ENCODE measurements around the gene RAD51B.

DNA sequence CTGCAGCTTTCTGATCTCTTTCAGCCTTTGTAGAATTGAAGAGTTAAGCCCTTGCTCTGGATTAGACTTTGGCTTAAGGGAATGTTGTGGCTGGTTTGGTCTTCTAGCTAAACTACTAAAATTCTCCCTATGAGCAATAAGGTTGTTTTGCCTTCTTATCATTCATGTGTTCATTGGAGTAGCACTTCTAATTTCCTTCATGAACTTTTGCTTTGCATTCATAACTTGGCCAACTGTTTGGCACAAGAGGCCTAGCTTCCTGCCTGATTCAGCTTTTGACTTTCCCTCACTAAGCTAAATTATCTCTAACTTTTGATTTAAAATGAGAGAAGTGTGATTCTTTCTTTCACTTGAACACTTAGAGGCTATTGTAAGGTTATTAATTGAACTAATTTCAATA lies 384.3 kb downstream of the RAD51B start:
- TF ChIP-seq EZH2 (IDR thresholded peaks at IDR 0.05; ENCODE audit: low read length): no peak
- TF ChIP-seq, protein P1, sequence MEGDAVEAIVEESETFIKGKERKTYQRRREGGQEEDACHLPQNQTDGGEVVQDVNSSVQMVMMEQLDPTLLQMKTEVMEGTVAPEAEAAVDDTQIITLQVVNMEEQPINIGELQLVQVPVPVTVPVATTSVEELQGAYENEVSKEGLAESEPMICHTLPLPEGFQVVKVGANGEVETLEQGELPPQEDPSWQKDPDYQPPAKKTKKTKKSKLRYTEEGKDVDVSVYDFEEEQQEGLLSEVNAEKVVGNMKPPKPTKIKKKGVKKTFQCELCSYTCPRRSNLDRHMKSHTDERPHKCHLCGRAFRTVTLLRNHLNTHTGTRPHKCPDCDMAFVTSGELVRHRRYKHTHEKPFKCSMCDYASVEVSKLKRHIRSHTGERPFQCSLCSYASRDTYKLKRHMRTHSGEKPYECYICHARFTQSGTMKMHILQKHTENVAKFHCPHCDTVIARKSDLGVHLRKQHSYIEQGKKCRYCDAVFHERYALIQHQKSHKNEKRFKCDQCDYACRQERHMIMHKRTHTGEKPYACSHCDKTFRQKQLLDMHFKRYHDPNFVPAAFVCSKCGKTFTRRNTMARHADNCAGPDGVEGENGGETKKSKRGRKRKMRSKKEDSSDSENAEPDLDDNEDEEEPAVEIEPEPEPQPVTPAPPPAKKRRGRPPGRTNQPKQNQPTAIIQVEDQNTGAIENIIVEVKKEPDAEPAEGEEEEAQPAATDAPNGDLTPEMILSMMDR (optimal IDR thresholded peaks at IDR 0.05 in 1 of 3, IDR thresholded peaks at IDR 0.05 in 1 of 3, conservative IDR thresholded peaks at IDR 0.05 in 1 of 3; ENCODE audit: extremely low read depth in 1 of 3, insufficient read depth in 2 of 3, low read length in 3 of 3): no peak

All from keratinocyte (primary cell).